HG03039 (cell line): ENCODE data around the gene ADAMTSL3.

Experiments used
- ATAC-seq: cut with Tn5 transposase; IDR thresholded peaks from one replicate; pipeline ENCODE4 v1.9.1; 2021; ENCODE audit warnings: mild to moderate bottlenecking, moderate library complexity; ENCODE audit not compliant: unreplicated experiment

The ADAMTSL3 gene

GRCh38 chr15:83815506-83815905 is 161.6 kb downstream of the ADAMTSL3 start:
- no peak for ATAC-seq

GRCh38 chr15:83816124-83816883 is 162.4 kb downstream of the ADAMTSL3 start:
- no peak for ATAC-seq

- no peak for ATAC-seq
These were observed 164.7 kb downstream of the ADAMTSL3 start for GRCh38 chr15:83818591-83818990.

GRCh38 chr15:83830381-83830780 is 176.5 kb downstream of the ADAMTSL3 start:
- ATAC-seq = no peak

- ATAC-seq = no peak
These were observed 179.6 kb downstream of the ADAMTSL3 start for GRCh38 chr15:83833569-83833968.

GRCh38 chr15:83835479-83835878 is 181.6 kb downstream of the ADAMTSL3 start:
- ATAC-seq = no peak

- ATAC-seq = no peak
These were observed 184.1 kb downstream of the ADAMTSL3 start for GRCh38 chr15:83837945-83838571.

- ATAC-seq = no peak
These were observed 184.8 kb downstream of the ADAMTSL3 start for GRCh38 chr15:83838763-83839162.

- ATAC-seq = no peak
These were observed 188.4 kb downstream of the ADAMTSL3 start for GRCh38 chr15:83842281-83842680.

GRCh38 chr15:83843471-83843871 is 189.5 kb downstream of the ADAMTSL3 start:
- no peak for ATAC-seq

GRCh38 chr15:83844742-83845141 is 190.8 kb downstream of the ADAMTSL3 start:
- ATAC-seq = no peak

- ATAC-seq = no peak
These were observed 191.3 kb downstream of the ADAMTSL3 start for GRCh38 chr15:83845230-83845629.

- no peak for ATAC-seq
These were observed 192.9 kb downstream of the ADAMTSL3 start for GRCh38 chr15:83846847-83847246.

- no peak for ATAC-seq
These were observed 194.6 kb downstream of the ADAMTSL3 start for GRCh38 chr15:83848315-83849050.

- ATAC-seq = no peak
These were observed 196.1 kb downstream of the ADAMTSL3 start for GRCh38 chr15:83850015-83850414.

GRCh38 chr15:83850501-83851245 is 196.8 kb downstream of the ADAMTSL3 start:
- no peak for ATAC-seq

- no peak for ATAC-seq
These were observed 199.3 kb downstream of the ADAMTSL3 start for GRCh38 chr15:83853232-83853631.

- no peak for ATAC-seq
These were observed 200.4 kb downstream of the ADAMTSL3 start for GRCh38 chr15:83854321-83854720.

GRCh38 chr15:83854950-83855707 is 201.2 kb downstream of the ADAMTSL3 start:
- no peak for ATAC-seq

- no peak for ATAC-seq
These were observed 202.0 kb downstream of the ADAMTSL3 start for GRCh38 chr15:83855956-83856355.
